Breast epithelium (tissue), 4 donors: ENCODE data around the gene GYS2. TPM values are rescaled to one million over a fixed set of nuclear protein-coding genes. Genes with fewer than 3 reads are reported as not detected.
"Not testable (repeated sequence)": the region's sequence is repeated elsewhere in the genome, so short reads cannot be mapped to it uniquely, and the experiment has no call there.

Source experiments
- DNase-seq, 2 donors: peaks; one replicate each; pipeline ENCODE4 v3.0.0-alpha.2; 2019; ENCODE audit warnings: low spot score in 2 of 2
- H3K27ac ChIP-seq, 2 donors: fragments of 200-600 bp; sonication (generic) in 1 of 2; one replicate each; pipeline ENCODE4 v1.5.1; 2016 to 2019; ENCODE audit warnings: mild to moderate bottlenecking in 1 of 2
- H3K27me3 ChIP-seq, 2 donors: fragments of 200-600 bp; sonication (generic) in 1 of 2; one replicate each; pipeline versions ENCODE4 v1.5.1 to v1.6.0; 2017 to 2019; ENCODE audit warnings: control low read depth in 1 of 2, mild to moderate bottlenecking in 1 of 2
- H3K36me3 ChIP-seq: fragments of 200-600 bp; one replicate; pipeline ENCODE4 v1.5.1; 2019
- H3K4me1 ChIP-seq, 2 donors: fragments of 200-600 bp; sonication (generic); one replicate each; pipeline ENCODE4 v1.5.1; 2016 to 2019; ENCODE audit warnings: control low read depth in 1 of 2
- H3K4me3 ChIP-seq, 3 donors: fragments of 200-600 bp; sonication (generic); 1 replicate in 2 of 3; 2 replicates in 1 of 3; pipeline ENCODE4 v1.5.1; 2016 to 2019; ENCODE audit warnings: mild to moderate bottlenecking in 3 of 3, moderate library complexity in 2 of 3
- H3K9me3 ChIP-seq, 2 donors: fragments of 200-600 bp; sonication (generic) in 1 of 2; one replicate each; pipeline ENCODE4 v1.5.1; 2016 to 2019; ENCODE audit warnings: control low read depth in 1 of 2
- CTCF ChIP-seq, 3 donors: fragments of 450-650 bp; IDR thresholded peaks; one replicate each; pipeline ENCODE4 v1.5.1; 2016 to 2017; ENCODE audit warnings: antibody characterized with exemption in 3 of 3, mild to moderate bottlenecking in 3 of 3, moderate library complexity in 3 of 3
- POLR2A ChIP-seq: fragments of 450-650 bp; IDR thresholded peaks from one replicate; pipeline ENCODE4 v1.6.1; 2016; ENCODE audit warnings: antibody characterized with exemption, mild to moderate bottlenecking, moderate library complexity
- POLR2AphosphoS5 ChIP-seq, 3 donors: sonication (generic); formaldehyde crosslinking; IDR thresholded peaks; one replicate each; pipeline ENCODE4 v1.6.1; 2017; ENCODE audit warnings: antibody characterized with exemption in 3 of 3
- intact Hi-C: fragments of 100-400 bp; cut with DNase I; formaldehyde crosslinking; loops from one replicate; pipeline ENCODE4 v1.15.1; 2023; ENCODE audit warnings: low total_unique reads
- total RNA-seq, 3 donors: library from RNA; depleted of rRNA; stranded (reverse); fragments of >200 nt; gene quantifications; one replicate each; pipeline ENCODE4 v1.1.0, GENCODE V29; 2016

Gene GYS2
- total RNA-seq, 3 donors from 2014 or later: 0.15 to 11.4 TPM; not detected in 1

GRCh38 chr12:21606175-21606574 is 1.5 kb upstream of the GYS2 start:
- no peak for DNase-seq
- Histone ChIP-seq H3K4me3 (no peak overlapping the region), H3K36me3 (no peaks in the 10 kb centered on the region), H3K27me3 (no peaks in the 10 kb centered on the region), H3K4me1 (no peaks in the 10 kb centered on the region), H3K9me3 (no peaks in the 10 kb centered on the region), H3K27ac (no peak overlapping the region)
- intact Hi-C loops: no loop called here
- TF ChIP-seq POLR2AphosphoS5 (IDR thresholded peaks at IDR 0.05) (no peak), POLR2A (no peak), CTCF (IDR thresholded peaks at IDR 0.05) (no peak)

GRCh38 chr12:21602774-21603173 is 1.9 kb downstream of the GYS2 start:
- intact Hi-C loops: no loop called here
- no peaks in the 10 kb centered on the region for H3K9me3 ChIP-seq
- H3K36me3 ChIP-seq: no peaks in the 10 kb centered on the region
- DNase-seq: no peak
- no peak overlapping the region for H3K4me3 ChIP-seq
- no peaks in the 10 kb centered on the region for H3K4me1 ChIP-seq
- no peaks in the 10 kb centered on the region for H3K27me3 ChIP-seq
- no peak overlapping the region for H3K27ac ChIP-seq
- no peak for TF ChIP-seq CTCF (IDR thresholded peaks at IDR 0.05)
- TF ChIP-seq POLR2AphosphoS5 (IDR thresholded peaks at IDR 0.05): no peak
- no peak for TF ChIP-seq POLR2A

DNA sequence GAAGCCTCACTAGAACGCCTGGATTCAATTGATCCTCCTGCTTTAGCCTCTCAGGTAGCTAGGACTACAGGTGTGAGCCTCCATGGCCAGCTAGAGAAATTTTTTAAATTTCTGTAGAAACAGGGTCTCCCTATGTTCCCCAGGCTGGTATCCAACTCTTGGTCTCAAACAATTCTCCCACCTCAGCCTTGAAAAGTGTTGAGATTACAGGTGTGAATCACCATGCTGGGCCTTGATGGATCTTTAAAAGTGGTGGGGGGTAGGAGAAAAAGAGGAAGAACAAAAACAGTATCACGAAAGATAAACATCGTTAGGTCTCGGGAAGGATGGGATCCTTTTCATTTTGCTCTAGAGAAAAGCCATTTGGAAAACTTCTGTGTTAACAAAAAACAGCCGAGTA is 4.5 kb downstream of the GYS2 start:
- Histone ChIP-seq H3K4me1 (no peaks in the 10 kb centered on the region), H3K9me3 (no peaks in the 10 kb centered on the region), H3K27ac (no peak overlapping the region), H3K27me3 (no peaks in the 10 kb centered on the region), H3K36me3 (no peaks in the 10 kb centered on the region), H3K4me3 (no peak overlapping the region)
- no peak for TF ChIP-seq POLR2A
- TF ChIP-seq CTCF (IDR thresholded peaks at IDR 0.05): no peak
- no peak for TF ChIP-seq POLR2AphosphoS5 (IDR thresholded peaks at IDR 0.05)
- DNase-seq: no peak
- intact Hi-C loops: no loop called here

DNA sequence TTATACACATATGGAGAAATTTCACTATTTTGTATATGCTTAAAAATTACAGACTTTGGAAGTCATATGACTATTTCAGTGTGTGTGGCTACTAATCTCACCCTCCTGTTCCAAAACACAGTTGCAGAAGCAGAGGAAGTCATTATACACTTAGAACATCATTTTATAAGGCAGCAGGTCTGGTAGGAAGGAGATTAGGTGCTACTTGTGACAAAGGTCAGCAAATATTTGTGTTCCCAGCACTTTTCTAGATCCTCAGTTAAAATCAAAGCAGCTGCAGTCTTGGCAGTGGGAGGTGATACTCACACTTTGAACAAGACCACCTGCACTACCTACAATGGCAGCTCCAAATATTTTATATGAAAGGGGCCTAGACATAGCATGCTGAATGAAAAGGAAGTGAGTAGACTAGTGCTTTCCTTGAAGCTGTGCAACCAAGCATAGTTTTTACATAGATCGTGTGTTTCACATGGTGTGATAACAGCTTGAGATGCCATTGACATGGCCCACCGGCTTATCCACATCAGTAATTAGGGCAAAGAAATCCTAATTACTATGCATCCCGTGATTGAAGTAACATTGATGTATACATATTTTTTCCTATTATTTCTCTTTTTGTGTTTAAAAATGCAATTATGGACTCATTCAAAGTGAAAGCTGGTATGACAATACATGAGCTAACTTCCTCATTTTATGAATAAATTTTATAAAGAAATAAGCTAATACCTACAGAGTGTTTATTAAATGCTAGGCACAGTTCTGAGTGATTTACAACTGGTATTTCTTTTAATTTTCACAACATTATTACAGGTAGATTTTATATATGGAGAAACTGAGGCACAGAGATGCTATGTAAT is 5.3 kb downstream of the GYS2 start:
- H3K4me3 ChIP-seq: no peak overlapping the region
- H3K36me3 ChIP-seq: no peaks in the 10 kb centered on the region
- no peak overlapping the region for H3K27ac ChIP-seq
- no peak for DNase-seq
- H3K9me3 ChIP-seq: no peaks in the 10 kb centered on the region
- H3K4me1 ChIP-seq: no peaks in the 10 kb centered on the region
- no peaks in the 10 kb centered on the region for H3K27me3 ChIP-seq
- no peak for TF ChIP-seq CTCF (IDR thresholded peaks at IDR 0.05)
- intact Hi-C loops: no loop called here

DNA sequence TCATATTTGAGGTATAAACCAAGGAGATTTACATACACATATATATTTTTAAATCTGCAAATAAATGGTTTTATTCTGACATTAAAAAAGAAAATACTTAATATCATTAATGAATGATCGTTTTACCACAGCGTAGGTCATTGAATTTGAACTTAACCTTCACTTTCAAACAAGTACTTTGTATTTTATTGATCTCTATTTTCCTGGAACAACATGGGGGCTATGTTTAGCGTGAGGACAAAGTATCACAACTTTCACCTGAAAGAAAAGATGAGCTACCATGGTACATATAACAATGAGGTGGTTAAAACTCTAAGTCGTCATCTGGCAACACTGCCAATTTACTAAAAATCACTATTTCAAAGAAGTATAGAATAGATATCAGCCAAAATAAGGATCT is 6.0 kb downstream of the GYS2 start:
- Histone ChIP-seq H3K27me3 (no peaks in the 10 kb centered on the region), H3K9me3 (no peaks in the 10 kb centered on the region), H3K27ac (no peak overlapping the region), H3K36me3 (no peaks in the 10 kb centered on the region), H3K4me1 (no peaks in the 10 kb centered on the region), H3K4me3 (no peak overlapping the region)
- no peak for DNase-seq
- intact Hi-C loops: no loop called here
- no peak for TF ChIP-seq CTCF (IDR thresholded peaks at IDR 0.05)

GRCh38 chr12:21595356-21595755 is 9.3 kb downstream of the GYS2 start:
- DNase-seq, H3K27ac ChIP-seq, H3K4me3 ChIP-seq, H3K9me3 ChIP-seq, intact Hi-C loops, H3K4me1 ChIP-seq, H3K36me3 ChIP-seq, H3K27me3 ChIP-seq: not testable (repeated sequence)
